Neural progenitor cell (in vitro differentiated cells): Measurements from ENCODE around the gene FAM153A. TPM values are rescaled to one million over a fixed set of nuclear protein-coding genes. Genes with fewer than 3 reads are reported as not detected.
"Not testable (repeated sequence)": the region's sequence is repeated elsewhere in the genome, so short reads cannot be mapped to it uniquely, and the experiment has no call there.

Experiments
- DNase-seq: peaks from one replicate; pipeline ENCODE4 v3.0.0-alpha.2; 2016; ENCODE audit warnings: low spot score
- H2AFZ ChIP-seq: fragments of 200-600 bp; sonication (generic); replicated peaks from 2 replicates; pipeline ENCODE4 v1.6.1; 2016; ENCODE audit warnings: antibody characterized with exemption
- H3F3A ChIP-seq: fragments of 200-600 bp; sonication (generic); 2 replicates; pipeline ENCODE4 v1.6.1; 2016; ENCODE audit warnings: antibody characterized with exemption, low read depth
- H3K27ac ChIP-seq: fragments of 200-600 bp; sonication (generic); 2 replicates; pipeline ENCODE4 v1.5.1; 2016; ENCODE audit warnings: mild to moderate bottlenecking
- H3K27me3 ChIP-seq: fragments of 200-600 bp; sonication (generic); 2 replicates; pipeline ENCODE4 v1.6.1; 2016; ENCODE audit warnings: mild to moderate bottlenecking, moderate library complexity
- H3K36me3 ChIP-seq: fragments of 200-600 bp; sonication (generic); 2 replicates; pipeline ENCODE4 v1.5.1; 2016
- H3K4me1 ChIP-seq: fragments of 200-600 bp; sonication (generic); 2 replicates; pipeline ENCODE4 v1.6.1; 2016; ENCODE audit warnings: mixed run types
- H3K4me2 ChIP-seq: fragments of 200-600 bp; sonication (generic); 2 replicates; pipeline ENCODE4 v1.6.1; 2016
- H3K4me3 ChIP-seq: fragments of 200-600 bp; sonication (generic); 2 replicates; pipeline ENCODE4 v1.5.1; 2016
- H3K79me2 ChIP-seq: fragments of 200-600 bp; sonication (generic); 2 replicates; pipeline ENCODE4 v1.6.1; 2016; ENCODE audit warnings: low read depth
- H3K9ac ChIP-seq: fragments of 200-600 bp; sonication (generic); 2 replicates; pipeline ENCODE4 v1.6.1; 2016
- H3K9me3 ChIP-seq: fragments of 200-600 bp; sonication (generic); 2 replicates; pipeline ENCODE4 v1.5.1; 2016; ENCODE audit warnings: low read depth
- H4K20me1 ChIP-seq: fragments of 200-600 bp; sonication (generic); 2 replicates; pipeline ENCODE4 v1.6.1; 2016; ENCODE audit warnings: low read depth
- H3K27ac Mint-ChIP-seq: 3 replicates; pipeline ENCODE4 v1.8.0; 2021; ENCODE audit warnings: mixed read lengths
- H3K27me3 Mint-ChIP-seq: 2 replicates; pipeline ENCODE4 v1.8.0; 2022; ENCODE audit warnings: low read depth, mild to moderate bottlenecking, inconsistent platforms, moderate library complexity, mixed read lengths; ENCODE audit not compliant: insufficient read depth
- H3K36me3 Mint-ChIP-seq: 3 replicates; pipeline ENCODE4 v1.8.0; 2021; ENCODE audit warnings: mixed read lengths
- H3K4me1 Mint-ChIP-seq: 3 replicates; pipeline ENCODE4 v1.8.0; 2021; ENCODE audit warnings: mixed read lengths
- H3K4me3 Mint-ChIP-seq: 3 replicates; pipeline ENCODE4 v1.8.0; 2021; ENCODE audit warnings: mild to moderate bottlenecking, moderate library complexity, mixed read lengths
- H3K9me3 Mint-ChIP-seq: 3 replicates; pipeline ENCODE4 v1.8.0; 2020; ENCODE audit warnings: mixed read lengths
- total RNA-seq: library from RNA; depleted of rRNA; stranded (reverse); fragments of >200 nt; gene quantifications from 2 replicates; pipeline ENCODE4 v1.2.3, GENCODE V29; 2015; ENCODE audit warnings: low replicate concordance

FAM153A gene
- total RNA-seq, 1 donor from 2014 or later, result not detected

DNA sequence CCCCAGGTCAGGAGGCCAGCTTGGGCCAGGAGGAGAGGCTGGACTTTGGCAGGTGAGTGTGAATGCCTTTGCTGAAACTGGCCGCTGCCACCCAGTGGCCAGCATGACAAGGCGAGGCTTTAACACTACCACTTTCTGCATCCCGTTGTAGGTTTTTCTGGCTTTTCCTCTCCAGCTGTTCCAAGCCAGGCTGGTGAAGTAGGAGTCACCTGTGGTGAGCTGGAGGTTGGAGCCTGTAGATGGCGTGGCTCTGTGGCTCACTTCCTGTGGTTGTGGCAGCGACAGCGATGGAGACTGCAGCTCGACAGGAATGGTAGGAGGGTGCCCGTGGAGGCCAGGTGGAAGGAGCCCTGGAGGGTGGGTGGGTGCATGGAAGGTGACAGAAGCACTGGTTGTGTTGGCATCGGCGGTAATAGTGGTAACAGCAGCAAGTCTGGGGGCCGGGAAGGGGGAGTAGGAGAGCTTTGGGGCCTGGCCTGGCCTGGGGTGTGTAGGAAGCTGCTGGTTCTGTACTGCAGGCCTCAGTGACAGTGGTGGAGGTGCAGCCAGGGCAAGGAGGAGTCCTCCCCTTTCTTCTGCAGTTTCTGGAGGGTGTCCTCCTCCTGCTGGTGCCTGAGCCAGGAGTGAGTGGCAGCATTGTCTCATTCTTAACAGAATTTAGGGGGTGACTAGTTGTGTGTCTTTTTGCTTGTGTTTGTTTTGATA, 26.7 kb upstream of the FAM153A start:
- H3K4me1 Mint-ChIP-seq, H3K27me3 Mint-ChIP-seq, H4K20me1 ChIP-seq, H3K36me3 Mint-ChIP-seq, H3K27ac ChIP-seq, H3K4me3 Mint-ChIP-seq, H3K36me3 ChIP-seq, H3K79me2 ChIP-seq, H3K4me3 ChIP-seq, H3K27me3 ChIP-seq, H3K4me1 ChIP-seq, H3K4me2 ChIP-seq, DNase-seq, H2AFZ ChIP-seq, H3K9ac ChIP-seq, H3F3A ChIP-seq, H3K9me3 ChIP-seq, H3K9me3 Mint-ChIP-seq, H3K27ac Mint-ChIP-seq: not testable (repeated sequence)

DNA sequence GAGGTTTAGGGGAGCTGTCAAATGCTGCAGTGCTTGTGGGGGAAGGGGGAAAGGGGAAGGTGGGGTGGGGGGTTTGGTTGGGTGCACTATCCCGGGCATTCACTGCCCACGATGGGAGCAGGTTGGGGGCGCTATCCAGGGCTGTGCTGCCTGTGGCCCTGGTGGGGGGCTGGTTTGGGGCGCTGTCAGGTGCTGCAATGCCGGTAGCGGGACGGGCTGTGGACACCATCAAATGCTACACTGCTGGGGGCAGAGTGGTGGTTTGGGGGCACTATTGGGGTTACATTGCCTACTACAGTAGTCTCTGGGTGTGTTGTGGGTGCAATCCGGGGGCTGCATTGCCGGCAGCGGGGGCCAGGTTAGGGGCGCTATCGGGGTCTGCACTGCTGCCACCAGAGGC, 25.7 kb upstream of the FAM153A start:
- not testable (repeated sequence) for H3K27ac Mint-ChIP-seq, H3K27ac ChIP-seq, H3K4me1 Mint-ChIP-seq, H3K4me3 Mint-ChIP-seq, DNase-seq, H3K36me3 Mint-ChIP-seq, H3K9me3 Mint-ChIP-seq, H3K9ac ChIP-seq, H4K20me1 ChIP-seq, H3K4me1 ChIP-seq, H3K4me2 ChIP-seq, H3K36me3 ChIP-seq, H2AFZ ChIP-seq, H3F3A ChIP-seq, H3K9me3 ChIP-seq, H3K79me2 ChIP-seq, H3K27me3 Mint-ChIP-seq, H3K4me3 ChIP-seq, H3K27me3 ChIP-seq

DNA sequence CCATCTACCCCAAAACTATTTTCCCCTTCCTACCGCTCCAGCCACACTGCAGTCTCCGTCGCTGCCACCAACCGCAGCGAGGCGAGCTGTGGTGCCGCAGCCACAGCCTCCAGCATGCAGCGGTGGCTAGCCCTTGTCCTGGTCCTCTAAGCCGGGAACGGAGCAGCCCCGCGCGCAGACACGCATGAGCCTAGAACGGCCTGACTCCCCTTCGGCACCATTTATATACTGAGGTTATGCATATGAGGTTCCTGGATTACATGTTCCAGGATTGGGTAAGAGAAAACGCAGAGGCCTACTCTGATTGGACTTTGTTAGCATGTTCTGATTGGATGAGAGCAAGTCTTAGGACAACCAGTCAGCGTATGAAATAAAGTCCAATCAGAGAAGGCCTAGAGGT, 24.6 kb upstream of the FAM153A start:
- not testable (repeated sequence) for H3K27me3 Mint-ChIP-seq, H3K27ac ChIP-seq, H3F3A ChIP-seq, H3K9ac ChIP-seq, H3K36me3 Mint-ChIP-seq, H4K20me1 ChIP-seq, DNase-seq, H3K79me2 ChIP-seq, H3K4me1 ChIP-seq, H3K4me1 Mint-ChIP-seq, H3K36me3 ChIP-seq, H2AFZ ChIP-seq, H3K4me3 ChIP-seq, H3K4me2 ChIP-seq, H3K27me3 ChIP-seq, H3K27ac Mint-ChIP-seq, H3K4me3 Mint-ChIP-seq, H3K9me3 Mint-ChIP-seq, H3K9me3 ChIP-seq

DNA sequence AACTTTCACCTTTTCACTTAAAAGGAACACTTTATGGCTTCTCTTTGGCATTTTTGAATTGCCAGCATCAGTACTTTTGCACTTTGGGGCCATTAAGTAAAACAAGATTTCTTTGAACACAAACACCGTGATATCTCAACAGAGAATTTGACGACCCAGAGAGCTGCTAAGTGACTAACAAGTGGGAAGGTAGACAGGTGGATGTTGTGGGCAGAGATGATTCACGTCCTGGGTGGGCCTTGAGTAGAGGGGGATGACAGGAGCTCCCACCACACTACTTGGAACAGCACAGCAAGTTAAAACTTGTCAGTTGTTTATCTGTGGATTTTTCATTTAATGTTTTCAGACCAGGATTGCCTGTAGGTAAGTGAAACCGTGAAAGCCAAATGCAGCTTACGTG, 18.7 kb upstream of the FAM153A start:
- H3K4me1 ChIP-seq, H3K4me3 Mint-ChIP-seq, H4K20me1 ChIP-seq, H2AFZ ChIP-seq, H3F3A ChIP-seq, H3K4me3 ChIP-seq, H3K79me2 ChIP-seq, H3K9me3 Mint-ChIP-seq, H3K4me1 Mint-ChIP-seq, H3K9ac ChIP-seq, H3K27ac Mint-ChIP-seq, DNase-seq, H3K4me2 ChIP-seq, H3K27me3 Mint-ChIP-seq, H3K27ac ChIP-seq, H3K36me3 ChIP-seq, H3K27me3 ChIP-seq, H3K36me3 Mint-ChIP-seq, H3K9me3 ChIP-seq: not testable (repeated sequence)

DNA sequence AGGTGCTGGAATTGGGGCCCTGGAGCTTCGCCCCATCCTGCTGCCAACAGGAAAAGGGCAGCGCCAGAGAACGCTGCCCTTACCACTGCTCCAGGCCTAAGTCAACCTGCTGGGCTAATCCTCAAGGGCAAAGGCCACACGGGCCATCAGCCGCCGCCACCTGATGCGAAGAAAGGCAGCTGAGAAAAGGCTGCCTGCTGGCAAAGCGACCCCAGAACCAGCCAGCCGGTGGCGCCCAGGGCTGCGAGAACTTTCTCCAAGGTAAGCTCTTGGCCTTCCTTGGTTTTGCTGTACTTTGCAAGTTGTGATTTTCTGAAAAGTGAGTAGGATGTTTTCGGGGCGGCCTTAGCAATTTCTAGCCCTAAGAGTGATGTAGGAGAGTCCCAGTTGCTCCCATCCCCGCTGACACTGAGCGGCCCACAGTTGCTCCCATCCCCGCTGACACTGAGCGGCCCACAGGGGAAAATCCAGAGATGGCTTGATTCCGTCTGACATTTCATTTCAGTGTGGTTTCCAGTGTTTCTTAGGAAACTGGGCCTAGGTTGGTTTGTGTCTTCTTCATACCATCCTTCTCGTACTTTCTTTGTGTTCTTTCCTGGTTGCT, 15.6 kb upstream of the FAM153A start:
- not testable (repeated sequence) for H3K4me1 Mint-ChIP-seq, H3K27ac ChIP-seq, H3K79me2 ChIP-seq, H4K20me1 ChIP-seq, H3K4me1 ChIP-seq, H3K9ac ChIP-seq, H3K9me3 ChIP-seq, H3K36me3 Mint-ChIP-seq, H3K27ac Mint-ChIP-seq, H3K27me3 Mint-ChIP-seq, H3K4me2 ChIP-seq, H3K4me3 Mint-ChIP-seq, H3K27me3 ChIP-seq, H3K4me3 ChIP-seq, H3K9me3 Mint-ChIP-seq, H3F3A ChIP-seq, DNase-seq, H2AFZ ChIP-seq, H3K36me3 ChIP-seq

DNA sequence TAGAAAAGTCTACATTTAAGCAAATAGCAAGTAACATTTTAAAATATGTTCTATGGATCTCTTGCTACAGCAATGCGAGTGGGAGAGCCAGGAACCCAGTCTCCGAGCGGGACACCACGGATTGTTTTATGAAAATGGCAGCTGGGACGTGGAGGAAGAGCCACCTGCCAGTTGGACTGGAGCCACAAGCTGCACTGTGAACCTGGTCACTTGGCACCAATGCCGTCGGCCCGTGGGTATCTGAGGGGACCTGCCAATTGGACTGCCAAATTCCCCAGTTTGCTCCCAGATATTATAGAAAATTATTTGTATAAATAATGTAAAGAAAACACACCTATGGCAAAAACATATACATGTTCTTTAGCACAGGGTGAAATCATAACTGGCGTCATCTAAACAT, 10.6 kb upstream of the FAM153A start:
- not testable (repeated sequence) for H3K27ac ChIP-seq, H3K36me3 ChIP-seq

DNA sequence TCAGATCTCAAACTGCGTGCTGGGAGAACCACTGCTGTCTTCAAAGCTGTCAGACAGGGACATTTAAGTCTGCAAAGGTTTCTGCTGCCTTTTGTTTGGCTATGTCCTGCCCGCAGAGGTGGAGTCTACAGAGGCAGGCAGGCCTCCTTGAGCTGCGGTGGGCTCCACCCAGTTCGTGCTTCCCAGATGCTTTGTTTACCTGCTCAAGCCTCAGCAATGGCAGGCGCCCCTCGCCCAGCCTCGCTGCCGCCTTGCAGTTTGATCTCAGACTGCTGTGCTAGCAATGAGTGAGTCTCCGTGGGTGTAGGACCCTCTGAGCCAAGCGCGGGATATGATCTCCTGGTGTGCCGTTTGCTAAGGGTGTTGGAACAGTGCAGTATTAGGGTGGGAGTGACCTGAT, 8.9 kb upstream of the FAM153A start:
- H3K4me1 Mint-ChIP-seq, H2AFZ ChIP-seq: not testable (repeated sequence)

More for the DNA sequence above, 10.6 kb upstream of the FAM153A start:
- not testable (repeated sequence) for H3K27ac Mint-ChIP-seq, H3K27me3 Mint-ChIP-seq, H3K4me1 ChIP-seq, H4K20me1 ChIP-seq, H3K4me2 ChIP-seq, H3K4me3 ChIP-seq, H3F3A ChIP-seq, H3K36me3 Mint-ChIP-seq, H3K9me3 ChIP-seq, DNase-seq, H3K79me2 ChIP-seq, H3K4me3 Mint-ChIP-seq, H3K27me3 ChIP-seq, H3K4me1 Mint-ChIP-seq, H2AFZ ChIP-seq, H3K9me3 Mint-ChIP-seq, H3K9ac ChIP-seq

DNA sequence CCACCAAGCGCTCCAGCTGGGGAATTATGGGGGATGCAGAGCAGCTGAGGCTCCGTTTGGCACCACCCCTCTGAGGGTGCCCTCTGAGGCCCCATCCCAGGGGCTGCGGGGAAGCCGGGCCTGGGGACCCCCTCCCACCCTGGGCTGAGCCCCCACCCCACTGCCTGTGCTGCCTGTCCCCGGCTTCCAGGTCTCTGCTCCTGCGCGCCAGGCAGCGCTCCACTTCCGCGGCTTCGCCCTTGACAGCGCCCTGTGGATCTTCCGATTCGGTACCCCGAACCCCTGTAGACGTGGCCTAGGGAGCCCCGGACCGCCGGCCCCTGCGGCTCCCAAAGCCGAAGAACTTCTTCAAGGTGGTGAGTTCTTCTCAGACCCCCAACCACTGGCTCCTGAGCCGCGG, 530 bp downstream of the FAM153A start:
- not testable (repeated sequence) for H3K9me3 ChIP-seq, H3K27ac ChIP-seq, H3K4me1 ChIP-seq, H3K27me3 Mint-ChIP-seq, H3K36me3 ChIP-seq, H3K27me3 ChIP-seq, H3K36me3 Mint-ChIP-seq, H3K4me3 Mint-ChIP-seq, H4K20me1 ChIP-seq, H3K4me2 ChIP-seq, H3K9me3 Mint-ChIP-seq, H2AFZ ChIP-seq, H3K4me3 ChIP-seq, H3K27ac Mint-ChIP-seq, H3F3A ChIP-seq, H3K4me1 Mint-ChIP-seq, H3K79me2 ChIP-seq, DNase-seq, H3K9ac ChIP-seq

More for the DNA sequence above, 8.9 kb upstream of the FAM153A start:
- not testable (repeated sequence) for H3K27ac Mint-ChIP-seq, H3K4me3 Mint-ChIP-seq, H3K79me2 ChIP-seq, H3F3A ChIP-seq, H3K36me3 Mint-ChIP-seq, H3K36me3 ChIP-seq, H3K9ac ChIP-seq, H3K27me3 Mint-ChIP-seq, H4K20me1 ChIP-seq, H3K4me1 ChIP-seq, H3K9me3 ChIP-seq, H3K27me3 ChIP-seq, H3K4me2 ChIP-seq, H3K4me3 ChIP-seq, DNase-seq, H3K27ac ChIP-seq, H3K9me3 Mint-ChIP-seq
